Calu3 (cell line): ENCODE data around the gene TRPM6. TPM values are rescaled to one million over a fixed set of nuclear protein-coding genes. Genes with fewer than 3 reads are reported as not detected.

Source experiments
- BruUV-seq: library from RNA; stranded (reverse); fragments of 400-500 nt; replicated peaks from 2 replicates; lab custom pipeline; 2021; lab: Mats Ljungman, UMichigan
- CTCF ChIA-PET: fragments of 300-600 bp; sonication (Branson Sonifier 250); formaldehyde crosslinking; loops from one replicate; lab custom pipeline; 2022; ENCODE audit warnings: antibody characterized with exemption; lab: Charles Lee
- DNase-seq: peaks from one replicate; pipeline ENCODE4 v3.0.0; 2022
- H3K27ac Mint-ChIP-seq: one replicate; pipeline ENCODE4 v1.8.0; 2022; ENCODE audit warnings: mixed read lengths; ENCODE audit not compliant: unreplicated experiment
- H3K27me3 Mint-ChIP-seq: one replicate; pipeline ENCODE4 v1.8.0; 2022; ENCODE audit warnings: mixed read lengths; ENCODE audit not compliant: unreplicated experiment
- H3K36me3 Mint-ChIP-seq: one replicate; pipeline ENCODE4 v1.8.0; 2022; ENCODE audit warnings: mild to moderate bottlenecking, moderate library complexity, mixed read lengths; ENCODE audit not compliant: insufficient read depth, unreplicated experiment
- H3K4me1 Mint-ChIP-seq: one replicate; pipeline ENCODE4 v1.8.0; 2022; ENCODE audit warnings: mild to moderate bottlenecking, low read depth, mixed read lengths; ENCODE audit not compliant: unreplicated experiment
- H3K4me3 Mint-ChIP-seq: one replicate; pipeline ENCODE4 v1.8.0; 2022; ENCODE audit warnings: mild to moderate bottlenecking, low read depth, moderate library complexity, mixed read lengths; ENCODE audit not compliant: unreplicated experiment
- H3K9me3 Mint-ChIP-seq: one replicate; pipeline ENCODE4 v1.8.0; 2022; ENCODE audit warnings: low read depth, mixed read lengths; ENCODE audit not compliant: unreplicated experiment
- intact Hi-C: fragments of 100-400 bp; cut with micrococcal nuclease; formaldehyde crosslinking; loops from one replicate; pipeline ENCODE4 v1.10.0; 2022; ENCODE audit not compliant: unreplicated experiment
- total RNA-seq: library from RNA; stranded (reverse); gene quantifications from 2 replicates; pipeline ENCODE4 v1.2.3, GENCODE V29; 2022
- TF ChIP-seq, protein P1 (sequence below): fragments of 200-600 bp; IDR thresholded peaks from one replicate; pipeline ENCODE4 v1.8.0; 2022; ENCODE audit warnings: antibody characterized with exemption; ENCODE audit not compliant: unreplicated experiment

The TRPM6 gene
- total RNA-seq, 1 experiment from 2014 or later = not detected

DNA sequence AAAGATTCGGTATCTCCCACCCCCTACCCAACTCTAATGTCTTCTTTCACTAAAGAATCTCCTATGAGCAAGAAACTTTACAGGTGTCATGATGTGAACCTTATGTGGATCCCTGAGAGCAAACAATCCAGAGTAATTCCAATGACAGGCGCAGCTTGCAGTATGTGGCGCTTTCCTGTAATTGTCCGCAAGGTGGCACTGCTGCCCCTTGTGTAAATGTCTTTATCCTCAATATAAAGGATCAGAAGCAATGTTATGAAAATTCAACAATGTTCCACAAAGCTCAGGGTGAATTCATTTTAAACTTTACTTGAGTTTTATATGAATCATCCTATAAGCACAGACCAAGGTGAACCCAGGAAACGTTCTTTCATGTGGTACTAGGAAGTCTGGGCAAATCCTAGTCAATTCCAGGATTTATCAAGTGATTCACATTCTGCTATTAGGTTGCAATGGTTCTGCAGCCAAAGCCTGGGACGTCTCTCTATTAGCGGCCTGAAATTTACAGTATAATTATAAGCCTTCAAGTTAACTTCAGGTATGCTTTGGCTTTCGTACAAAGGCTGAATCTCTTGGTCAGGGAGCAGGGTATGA lies 113.7 kb downstream of the TRPM6 start:
- H3K9me3 Mint-ChIP-seq = no peaks in the 10 kb centered on the region
- DNase-seq = peak; percentile 51
- peaks cover 27% of the 10 kb centered on the region for H3K27me3 Mint-ChIP-seq
- CTCF ChIA-PET = interaction anchor here (0.6 to 0.8 kb wide), 2 partner anchors 42 to 255 kb away, joined by 3 to 5 read pairs; no protein-coding TSS in a partner anchor
- no peak overlapping the region for H3K27ac Mint-ChIP-seq
- no peaks in the 10 kb centered on the region for H3K4me1 Mint-ChIP-seq
- H3K4me3 Mint-ChIP-seq = no peak overlapping the region
- H3K36me3 Mint-ChIP-seq = no peaks in the 10 kb centered on the region
- intact Hi-C loops = loop anchor here (1.0 kb wide), 1 partner anchor 303 kb away; no protein-coding TSS in a partner anchor
- TF ChIP-seq, protein P1, sequence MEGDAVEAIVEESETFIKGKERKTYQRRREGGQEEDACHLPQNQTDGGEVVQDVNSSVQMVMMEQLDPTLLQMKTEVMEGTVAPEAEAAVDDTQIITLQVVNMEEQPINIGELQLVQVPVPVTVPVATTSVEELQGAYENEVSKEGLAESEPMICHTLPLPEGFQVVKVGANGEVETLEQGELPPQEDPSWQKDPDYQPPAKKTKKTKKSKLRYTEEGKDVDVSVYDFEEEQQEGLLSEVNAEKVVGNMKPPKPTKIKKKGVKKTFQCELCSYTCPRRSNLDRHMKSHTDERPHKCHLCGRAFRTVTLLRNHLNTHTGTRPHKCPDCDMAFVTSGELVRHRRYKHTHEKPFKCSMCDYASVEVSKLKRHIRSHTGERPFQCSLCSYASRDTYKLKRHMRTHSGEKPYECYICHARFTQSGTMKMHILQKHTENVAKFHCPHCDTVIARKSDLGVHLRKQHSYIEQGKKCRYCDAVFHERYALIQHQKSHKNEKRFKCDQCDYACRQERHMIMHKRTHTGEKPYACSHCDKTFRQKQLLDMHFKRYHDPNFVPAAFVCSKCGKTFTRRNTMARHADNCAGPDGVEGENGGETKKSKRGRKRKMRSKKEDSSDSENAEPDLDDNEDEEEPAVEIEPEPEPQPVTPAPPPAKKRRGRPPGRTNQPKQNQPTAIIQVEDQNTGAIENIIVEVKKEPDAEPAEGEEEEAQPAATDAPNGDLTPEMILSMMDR = peak; percentile 48
- BruUV-seq = no TSS peak

DNA sequence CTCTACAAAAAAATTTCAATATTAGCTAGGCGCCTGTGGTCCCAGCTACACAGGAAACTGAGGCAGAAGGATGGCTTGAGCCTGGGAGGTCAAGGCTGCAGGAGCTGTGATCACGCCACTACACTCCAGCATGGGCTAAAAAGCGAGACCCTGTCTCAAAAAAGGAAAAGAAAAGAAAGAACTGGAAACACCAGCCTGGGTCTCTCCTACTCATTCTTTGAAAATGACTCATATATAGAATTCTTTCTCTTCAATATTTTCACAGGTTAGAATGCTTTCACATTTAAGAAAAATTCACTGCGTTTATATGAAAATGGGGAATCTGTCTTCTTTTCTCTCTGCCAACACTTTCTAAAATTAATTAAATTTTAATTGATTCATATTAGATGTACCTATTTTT lies 115.6 kb downstream of the TRPM6 start:
- no peak overlapping the region for H3K27ac Mint-ChIP-seq
- no peaks in the 10 kb centered on the region for H3K36me3 Mint-ChIP-seq
- peaks cover 42% of the 10 kb centered on the region for H3K27me3 Mint-ChIP-seq
- H3K4me1 Mint-ChIP-seq = no peaks in the 10 kb centered on the region
- no peak for DNase-seq
- intact Hi-C loops = no loop called here
- no TSS peak for BruUV-seq
- H3K9me3 Mint-ChIP-seq = no peaks in the 10 kb centered on the region
- CTCF ChIA-PET = no interaction called here
- no peak overlapping the region for H3K4me3 Mint-ChIP-seq
- TF ChIP-seq, protein P1 = no peak

- intact Hi-C loops = no loop called here
- TF ChIP-seq, protein P1 = no peak
- BruUV-seq = no TSS peak
Measured at GRCh38 chr9:74771672-74772071, 116.0 kb downstream of the TRPM6 start.

DNA sequence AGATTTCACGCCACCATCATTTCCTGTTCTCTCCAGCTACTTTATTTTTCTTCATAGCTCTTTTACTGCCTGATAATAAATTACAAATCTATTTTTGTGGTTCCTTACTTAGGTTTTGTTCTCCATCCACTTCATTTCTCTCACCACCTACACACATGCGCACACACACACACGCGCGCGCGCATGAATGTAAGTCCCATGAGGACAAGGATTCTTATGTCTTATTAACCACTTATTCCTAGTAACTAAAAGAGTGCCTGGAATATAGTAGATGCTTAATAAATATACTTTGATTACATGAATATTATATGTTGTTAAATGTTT lies 116.5 kb downstream of the TRPM6 start:
- Mint-ChIP-seq H3K36me3 (no peaks in the 10 kb centered on the region), H3K4me1 (no peaks in the 10 kb centered on the region), H3K27me3 (peaks cover 42% of the 10 kb centered on the region), H3K27ac (no peak overlapping the region), H3K4me3 (no peak overlapping the region), H3K9me3 (no peaks in the 10 kb centered on the region)
- intact Hi-C loops = no loop called here
- CTCF ChIA-PET = no interaction called here
- DNase-seq = no peak
- no TSS peak for BruUV-seq
- TF ChIP-seq, protein P1 = no peak

More at GRCh38 chr9:74771672-74772071, 116.0 kb downstream of the TRPM6 start:
- no peak for DNase-seq
- Mint-ChIP-seq H3K9me3 (no peaks in the 10 kb centered on the region), H3K27ac (no peak overlapping the region), H3K4me1 (no peaks in the 10 kb centered on the region), H3K4me3 (no peak overlapping the region), H3K36me3 (no peaks in the 10 kb centered on the region), H3K27me3 (peaks cover 42% of the 10 kb centered on the region)
- CTCF ChIA-PET = no interaction called here
